Measurements from ENCODE around the gene ODAD3.
"Not testable (repeated sequence)": the region's sequence is repeated elsewhere in the genome, so short reads cannot be mapped to it uniquely, and the experiment has no call there.

ODAD3 gene

GRCh38 chr19:11434703-11435056 lies 241 bp downstream of the ODAD3 start:
- no peak for DNase-seq

- not testable (repeated sequence) for DNase-seq
These were observed 1.4 kb downstream of the ODAD3 start for GRCh38 chr19:11433526-11433925.

GRCh38 chr19:11426656-11427055 lies 8.3 kb downstream of the ODAD3 start:
- DNase-seq = no peak

- DNase-seq = no peak
These were observed 9.0 kb downstream of the ODAD3 start for GRCh38 chr19:11425719-11426457.

DNA sequence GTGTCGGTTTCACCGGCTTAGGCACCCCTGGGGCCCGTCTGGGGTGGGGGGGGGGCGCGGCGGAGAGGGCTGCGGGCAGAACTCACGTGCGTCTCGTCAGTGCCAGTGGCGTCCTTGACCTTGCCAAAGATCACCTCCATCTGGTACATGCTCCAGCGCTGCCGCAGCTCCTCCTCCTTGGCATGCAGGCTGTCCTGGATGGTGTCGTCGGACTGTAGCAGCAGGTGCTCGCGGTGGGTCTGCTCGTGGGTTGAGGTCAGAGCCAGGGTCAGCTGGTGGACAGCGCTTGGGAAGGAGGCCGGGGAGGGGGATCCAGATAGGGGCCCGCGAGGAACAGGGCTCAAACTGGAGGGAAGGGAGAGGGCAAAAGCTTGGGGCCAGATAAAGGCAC lies 11.1 kb downstream of the ODAD3 start:
- no peak for DNase-seq

GRCh38 chr19:11423164-11423790 lies 11.6 kb downstream of the ODAD3 start:
- no peak for DNase-seq

GRCh38 chr19:11422163-11423065 lies 12.5 kb downstream of the ODAD3 start:
- DNase-seq = peak; percentile 51

DNA sequence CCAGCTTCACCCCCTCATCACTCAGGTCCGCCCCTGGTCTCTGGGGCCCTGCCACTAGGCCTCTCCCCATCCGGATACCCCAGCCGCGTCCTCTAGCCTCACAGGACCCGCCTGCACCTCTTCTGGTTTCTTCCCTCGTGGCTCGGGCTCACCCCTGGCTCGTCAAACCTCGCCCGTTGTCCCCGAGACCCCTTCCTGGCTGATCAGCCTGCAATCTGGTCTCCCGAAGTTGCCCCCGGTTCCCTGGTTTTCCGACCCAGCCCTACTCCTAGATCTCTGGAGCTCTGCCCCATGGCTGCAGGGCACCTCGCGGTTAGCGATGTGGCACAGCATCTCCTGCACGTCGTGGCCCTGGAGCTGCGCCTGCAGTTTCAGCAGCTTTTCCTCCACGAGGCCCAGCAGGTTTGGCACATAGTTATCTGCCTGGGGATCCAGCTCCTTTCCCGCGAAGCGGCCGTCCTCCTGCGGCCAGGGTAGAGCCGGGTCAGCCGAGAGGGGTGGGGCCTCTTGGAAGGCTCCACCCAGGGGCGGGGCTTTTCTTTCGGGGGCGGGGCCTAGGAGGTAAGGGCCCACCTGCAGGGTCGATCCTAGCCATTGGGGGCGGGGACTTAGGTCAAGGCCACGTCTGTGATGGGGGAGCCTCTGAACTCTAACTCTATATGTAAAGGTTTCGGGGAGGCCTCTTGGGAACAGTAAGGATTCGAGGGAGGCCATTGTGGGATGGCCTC lies 13.4 kb downstream of the ODAD3 start:
- no peak for DNase-seq

GRCh38 chr19:11420429-11421370 lies 14.2 kb downstream of the ODAD3 start:
- DNase-seq = no peak

- DNase-seq = no peak
These were observed 16.1 kb downstream of the ODAD3 start, which contains the start of gene RGL3 for GRCh38 chr19:11418549-11419506. RGL3 (minus strand) TSS chr19:11419314; CDS start chr19:11419278, 36 bp downstream.

- no peak for DNase-seq
These were observed 16.8 kb downstream of the ODAD3 start for GRCh38 chr19:11418094-11418548.

DNA sequence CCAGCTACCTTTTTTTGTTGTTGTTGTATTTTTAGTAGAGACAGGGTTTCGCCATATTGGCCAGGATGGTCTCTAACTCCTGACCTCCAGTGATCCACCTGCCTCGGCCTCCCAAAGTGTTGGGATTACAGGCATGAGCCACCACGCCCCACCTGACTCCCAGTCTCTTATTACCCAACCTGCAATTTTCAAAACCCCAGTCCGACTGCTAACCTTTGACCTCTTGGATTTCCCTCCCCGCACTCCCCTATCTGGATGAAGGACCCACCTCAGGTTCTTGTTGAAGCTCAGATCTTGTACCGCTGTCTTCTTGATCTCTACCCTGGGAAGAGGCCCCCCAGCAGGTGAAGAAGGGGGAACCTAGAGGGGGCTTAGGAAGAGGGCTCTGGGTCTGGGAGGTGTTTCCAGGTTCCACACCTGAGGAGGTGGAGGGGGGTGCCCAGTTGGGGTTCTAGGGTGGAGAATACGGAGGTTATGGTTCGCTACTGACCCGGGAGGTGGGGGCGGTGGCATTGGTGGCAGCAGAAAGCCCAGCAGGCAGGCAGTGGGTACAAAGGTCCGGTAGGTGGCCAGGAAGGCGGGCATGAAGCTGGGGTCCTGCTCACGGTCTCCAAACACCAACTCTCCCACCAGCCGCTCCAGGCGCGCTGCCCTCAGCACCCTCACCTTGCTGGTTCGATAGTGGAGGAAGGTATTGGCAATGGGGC lies 18.4 kb downstream of the ODAD3 start:
- DNase-seq = no peak

DNA sequence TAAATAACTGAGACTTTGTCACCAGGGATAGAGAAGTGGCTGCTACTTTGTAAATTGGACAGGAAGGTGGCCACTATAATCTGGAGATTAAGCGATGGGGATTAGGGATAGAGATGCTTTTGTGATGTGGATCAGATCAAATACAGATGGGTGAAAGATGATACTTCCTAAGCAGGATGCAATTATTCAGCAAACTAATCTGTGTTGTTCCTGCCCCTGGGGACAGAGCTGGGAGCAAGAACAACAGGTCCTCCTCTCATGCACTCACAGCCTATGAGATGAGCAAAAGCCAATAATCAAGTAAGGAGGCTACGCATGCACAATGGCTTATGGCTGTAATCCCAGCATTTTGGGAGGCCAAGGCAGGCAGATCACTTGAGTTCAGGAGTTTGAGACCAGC lies 20.4 kb downstream of the ODAD3 start:
- DNase-seq = no peak

- no peak for DNase-seq
These were observed 24.2 kb downstream of the ODAD3 start for GRCh38 chr19:11410682-11411081.

GRCh38 chr19:11408591-11408990 lies 26.3 kb downstream of the ODAD3 start:
- no peak for DNase-seq

GRCh38 chr19:11406703-11407236 lies 28.2 kb downstream of the ODAD3 start:
- DNase-seq = not testable (repeated sequence)

- DNase-seq = no peak
These were observed 28.9 kb downstream of the ODAD3 start for GRCh38 chr19:11405846-11406643.

DNA sequence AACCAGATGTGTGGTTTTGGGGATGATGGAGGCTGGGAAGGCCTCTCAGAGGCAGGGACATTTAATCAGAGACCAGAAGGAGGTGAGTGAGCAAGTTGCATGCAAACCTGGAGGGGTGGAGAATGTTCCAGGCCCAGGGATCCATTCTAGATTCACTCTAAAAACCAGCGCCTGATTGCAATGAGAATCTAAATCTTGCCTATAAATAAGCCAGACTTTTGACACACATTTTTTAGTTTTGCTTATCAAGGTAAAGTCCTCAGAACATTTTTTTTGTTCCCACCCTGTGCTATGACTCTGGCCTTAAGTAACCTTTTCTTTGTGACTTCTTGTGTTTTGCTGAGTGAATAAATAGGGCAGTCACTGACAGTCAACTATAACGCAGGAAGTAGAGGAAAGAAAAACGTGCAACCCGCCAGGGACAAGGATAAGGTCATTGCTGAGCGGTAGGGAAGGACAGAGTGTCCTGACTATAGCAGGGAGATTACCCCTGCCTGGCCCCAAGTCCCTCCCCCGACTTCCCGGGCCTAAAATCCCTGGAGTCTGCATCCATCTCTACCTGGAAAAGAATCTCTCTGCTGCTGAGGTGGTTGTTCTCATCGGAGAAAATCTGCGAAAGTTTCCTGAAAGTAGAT lies 30.2 kb downstream of the ODAD3 start:
- no peak for DNase-seq

Measured in activated gamma-delta T cell (primary cell).